ENCODE results near the gene DBP.

DNA sequence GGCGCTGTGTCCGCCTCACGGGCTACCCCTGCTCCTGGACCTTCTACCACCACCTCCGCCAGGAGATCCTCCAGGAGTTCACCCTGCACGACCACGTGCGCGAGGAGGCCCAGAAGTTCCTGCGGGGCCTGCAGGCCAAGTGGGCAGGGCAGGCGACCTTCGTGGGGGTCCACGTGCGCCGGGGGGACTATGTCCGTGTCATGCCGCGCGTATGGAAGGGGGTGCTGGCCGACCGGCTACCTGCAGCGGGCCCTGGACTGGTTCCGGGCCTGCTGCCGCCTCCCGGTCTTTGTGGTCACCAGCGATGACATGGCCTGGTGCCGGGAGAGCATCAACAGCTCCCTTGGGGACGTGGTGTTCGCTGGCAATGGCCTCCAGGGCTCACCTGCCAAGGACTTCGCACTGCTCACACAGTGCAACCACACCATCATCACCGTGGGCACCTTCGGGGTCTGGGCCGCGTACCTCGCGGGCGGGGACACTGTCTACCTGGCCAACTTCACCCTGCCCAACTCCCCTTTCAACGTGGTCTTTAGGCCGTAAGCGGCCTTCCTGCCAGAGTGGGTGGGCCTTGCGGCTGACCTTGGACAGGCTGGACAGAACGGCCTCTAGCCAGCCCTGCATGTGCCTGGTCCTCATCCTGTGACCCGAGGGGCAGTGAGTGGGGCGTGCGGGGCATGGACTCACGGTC, 43.4 kb upstream of the DBP start:
- TF ChIP-seq POLR2AphosphoS5 (IDR thresholded peaks at IDR 0.05; ENCODE audit: low read depth, low read length) (no peak), TAF1 (IDR thresholded peaks at IDR 0.05; ENCODE audit: borderline replicate concordance, insufficient read depth, low read length) (no peak)
